22Rv1 (cell line): ENCODE measurements around the gene RMND5B.

Experiments
- H3K27ac ChIP-seq: fragments of 450-650 bp; 2 replicates; pipeline ENCODE4 v1.5.1; 2017
- CTCF ChIP-seq: fragments of 450-650 bp; IDR thresholded peaks from 2 replicates; pipeline ENCODE4 v1.5.1; 2017; ENCODE audit warnings: mild to moderate bottlenecking
- ZFX ChIP-seq: fragments of 450-650 bp; IDR thresholded peaks from 2 replicates; pipeline ENCODE4 v1.6.1; 2017; ENCODE audit warnings: antibody characterized with exemption, borderline replicate concordance

Gene RMND5B

GRCh38 chr5:178180141-178180863 lies 49.5 kb downstream of the RMND5B start:
- H3K27ac ChIP-seq, result no peak overlapping the region
- TF ChIP-seq CTCF (no peak), ZFX (no peak)

GRCh38 chr5:178182158-178182876 lies 51.5 kb downstream of the RMND5B start:
- no peak for TF ChIP-seq ZFX
- TF ChIP-seq CTCF, result no peak

GRCh38 chr5:178186427-178186826 lies 55.6 kb downstream of the RMND5B start:
- no peak for TF ChIP-seq ZFX
- no peak for TF ChIP-seq CTCF
- H3K27ac ChIP-seq, result no peak overlapping the region

More at GRCh38 chr5:178182158-178182876, 51.5 kb downstream of the RMND5B start:
- H3K27ac ChIP-seq, result no peak overlapping the region

- TF ChIP-seq ZFX (no peak), CTCF (no peak)
- no peak within 1 kb of the TSS for H3K27ac ChIP-seq
These were observed 56.2 kb downstream of the RMND5B start, which contains the start of gene GMCL2 for GRCh38 chr5:178187014-178187413. Gene GMCL2, minus strand, starts transcription at chr5:178187371. Its CDS starts 72 bp downstream, at chr5:178187299.

- H3K27ac ChIP-seq, result no peak overlapping the region
- TF ChIP-seq ZFX (no peak), CTCF (no peak)
These were observed 58.6 kb downstream of the RMND5B start for GRCh38 chr5:178189433-178189832.

- TF ChIP-seq CTCF (no peak), ZFX (no peak)
- H3K27ac ChIP-seq, result no peak overlapping the region
These were observed 60.8 kb downstream of the RMND5B start for GRCh38 chr5:178191661-178192060.

GRCh38 chr5:178192244-178192643 lies 61.4 kb downstream of the RMND5B start:
- no peak for TF ChIP-seq CTCF
- TF ChIP-seq ZFX, result no peak
- no peak overlapping the region for H3K27ac ChIP-seq
